Astrocyte (in vitro differentiated cells and primary cell): Measurements from ENCODE around the gene ERCC6L.

Source experiments
- EZH2 ChIP-seq: IDR thresholded peaks from 2 replicates; pipeline ENCODE4 v1.6.1; 2012; ENCODE audit warnings: mild to moderate bottlenecking, low read length, inconsistent platforms; ENCODE audit not compliant: insufficient read depth
- TF ChIP-seq, protein P1 (sequence below): IDR thresholded peaks from 2 replicates; pipeline ENCODE4 v1.5.1; 2011; ENCODE audit warnings: low read depth, mild to moderate bottlenecking, inconsistent platforms, low read length, moderate library complexity; ENCODE audit not compliant: insufficient read depth

DNA sequence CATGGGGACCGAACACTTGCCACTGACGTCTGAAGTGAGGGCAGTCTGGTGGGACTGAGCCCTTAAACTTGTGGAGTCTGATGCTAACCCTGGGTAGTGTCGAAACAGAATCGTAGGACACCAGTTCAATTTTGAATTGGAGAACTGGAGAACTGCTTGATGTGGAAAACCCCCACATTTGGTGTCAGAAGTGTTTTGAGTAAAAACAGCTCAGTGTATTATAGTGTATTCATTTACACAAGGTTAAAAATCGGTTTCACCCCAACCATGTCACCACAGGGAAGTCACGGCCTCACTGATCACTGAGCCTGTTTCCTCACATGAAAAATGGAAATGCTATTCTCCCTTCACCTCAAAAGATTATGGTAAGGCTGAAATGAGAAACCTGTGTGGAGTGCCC is 35.4 kb downstream of the ERCC6L start:
- TF ChIP-seq, protein P1, sequence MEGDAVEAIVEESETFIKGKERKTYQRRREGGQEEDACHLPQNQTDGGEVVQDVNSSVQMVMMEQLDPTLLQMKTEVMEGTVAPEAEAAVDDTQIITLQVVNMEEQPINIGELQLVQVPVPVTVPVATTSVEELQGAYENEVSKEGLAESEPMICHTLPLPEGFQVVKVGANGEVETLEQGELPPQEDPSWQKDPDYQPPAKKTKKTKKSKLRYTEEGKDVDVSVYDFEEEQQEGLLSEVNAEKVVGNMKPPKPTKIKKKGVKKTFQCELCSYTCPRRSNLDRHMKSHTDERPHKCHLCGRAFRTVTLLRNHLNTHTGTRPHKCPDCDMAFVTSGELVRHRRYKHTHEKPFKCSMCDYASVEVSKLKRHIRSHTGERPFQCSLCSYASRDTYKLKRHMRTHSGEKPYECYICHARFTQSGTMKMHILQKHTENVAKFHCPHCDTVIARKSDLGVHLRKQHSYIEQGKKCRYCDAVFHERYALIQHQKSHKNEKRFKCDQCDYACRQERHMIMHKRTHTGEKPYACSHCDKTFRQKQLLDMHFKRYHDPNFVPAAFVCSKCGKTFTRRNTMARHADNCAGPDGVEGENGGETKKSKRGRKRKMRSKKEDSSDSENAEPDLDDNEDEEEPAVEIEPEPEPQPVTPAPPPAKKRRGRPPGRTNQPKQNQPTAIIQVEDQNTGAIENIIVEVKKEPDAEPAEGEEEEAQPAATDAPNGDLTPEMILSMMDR: no peak
- no peak for TF ChIP-seq EZH2
